Fibroblast of peridontal ligament (primary cell): ENCODE data around the gene TEDDM1.
"Not testable (repeated sequence)": the region's sequence is repeated elsewhere in the genome, so short reads cannot be mapped to it uniquely, and the experiment has no call there.

Experiments used
- DNase-seq: peaks from one replicate; pipeline ENCODE4 v3.0.0-alpha.2; 2010; ENCODE audit errors: extremely low read depth

The TEDDM1 gene

GRCh38 chr1:182381962-182382819 lies 18.3 kb downstream of the TEDDM1 start:
- no peak for DNase-seq

GRCh38 chr1:182380199-182380598 lies 20.3 kb downstream of the TEDDM1 start:
- no peak for DNase-seq

GRCh38 chr1:182379781-182380180 lies 20.7 kb downstream of the TEDDM1 start:
- DNase-seq: not testable (repeated sequence)

- DNase-seq: no peak
These were observed 23.4 kb downstream of the TEDDM1 start for GRCh38 chr1:182376936-182377574.

GRCh38 chr1:182374101-182374834 lies 26.2 kb downstream of the TEDDM1 start:
- DNase-seq: peak; percentile 31

- DNase-seq: no peak
These were observed 29.9 kb downstream of the TEDDM1 start for GRCh38 chr1:182370532-182370931.

- DNase-seq: no peak
These were observed 31.6 kb downstream of the TEDDM1 start for GRCh38 chr1:182368903-182369302.

GRCh38 chr1:182368358-182368757 lies 32.1 kb downstream of the TEDDM1 start:
- no peak for DNase-seq

- DNase-seq: peak; percentile 21
These were observed 32.5 kb downstream of the TEDDM1 start for GRCh38 chr1:182367926-182368325.

- no peak for DNase-seq
These were observed 33.9 kb downstream of the TEDDM1 start for GRCh38 chr1:182366596-182366995.

- DNase-seq: no peak
These were observed 40.8 kb downstream of the TEDDM1 start for GRCh38 chr1:182359645-182360044.

- no peak for DNase-seq
These were observed 42.6 kb downstream of the TEDDM1 start for GRCh38 chr1:182357913-182358312.

- DNase-seq: no peak
These were observed 43.3 kb downstream of the TEDDM1 start for GRCh38 chr1:182357171-182357570.

- DNase-seq: no peak
These were observed 44.8 kb downstream of the TEDDM1 start for GRCh38 chr1:182355723-182356098.

GRCh38 chr1:182351790-182352364 lies 48.6 kb downstream of the TEDDM1 start:
- no peak for DNase-seq

GRCh38 chr1:182350839-182351238 lies 49.6 kb downstream of the TEDDM1 start:
- peak; percentile 26 for DNase-seq

GRCh38 chr1:182348961-182349747 lies 51.3 kb downstream of the TEDDM1 start:
- peak; percentile 66 for DNase-seq
